HG03342 (cell line): ENCODE results near the gene MBOAT1.

Source experiments
- ATAC-seq: cut with Tn5 transposase; IDR thresholded peaks from one replicate; pipeline ENCODE4 v1.9.1; 2021; ENCODE audit warnings: mild to moderate bottlenecking, moderate library complexity; ENCODE audit not compliant: unreplicated experiment

The MBOAT1 gene

GRCh38 chr6:20112241-20112640 lies 100.0 kb downstream of the MBOAT1 start:
- no peak for ATAC-seq

GRCh38 chr6:20110478-20110877 lies 101.8 kb downstream of the MBOAT1 start:
- no peak for ATAC-seq

- ATAC-seq = no peak
Measured at GRCh38 chr6:20109526-20109925, 102.7 kb downstream of the MBOAT1 start.

- ATAC-seq = no peak
Measured at GRCh38 chr6:20105838-20106237, 106.4 kb downstream of the MBOAT1 start.

GRCh38 chr6:20104696-20105095 lies 107.6 kb downstream of the MBOAT1 start:
- no peak for ATAC-seq

GRCh38 chr6:20102397-20103073 lies 109.7 kb downstream of the MBOAT1 start:
- no peak for ATAC-seq

GRCh38 chr6:20099156-20099555 lies 113.1 kb downstream of the MBOAT1 start:
- ATAC-seq = no peak

- ATAC-seq = no peak
Measured at GRCh38 chr6:20098267-20098876, 113.9 kb downstream of the MBOAT1 start.

GRCh38 chr6:20096536-20096935 lies 115.7 kb downstream of the MBOAT1 start:
- ATAC-seq = no peak

GRCh38 chr6:20095436-20095835 lies 116.8 kb downstream of the MBOAT1 start:
- ATAC-seq = no peak

GRCh38 chr6:20092071-20092566 lies 120.2 kb downstream of the MBOAT1 start:
- ATAC-seq = peak; percentile 69

GRCh38 chr6:20086992-20087391 lies 125.3 kb downstream of the MBOAT1 start:
- no peak for ATAC-seq

- ATAC-seq = no peak
Measured at GRCh38 chr6:20085817-20086216, 126.5 kb downstream of the MBOAT1 start.

- ATAC-seq = no peak
Measured at GRCh38 chr6:20084411-20084810, 127.9 kb downstream of the MBOAT1 start.

- no peak for ATAC-seq
Measured at GRCh38 chr6:20071998-20072397, 140.3 kb downstream of the MBOAT1 start.

- no peak for ATAC-seq
Measured at GRCh38 chr6:20070047-20070446, 142.2 kb downstream of the MBOAT1 start.

- no peak for ATAC-seq
Measured at GRCh38 chr6:20069021-20069522, 143.2 kb downstream of the MBOAT1 start.

- ATAC-seq = no peak
Measured at GRCh38 chr6:20068421-20068988, 143.8 kb downstream of the MBOAT1 start.

GRCh38 chr6:20061952-20062351 lies 150.3 kb downstream of the MBOAT1 start:
- no peak for ATAC-seq

GRCh38 chr6:20060252-20060651 lies 152.0 kb downstream of the MBOAT1 start:
- no peak for ATAC-seq

- no peak for ATAC-seq
Measured at GRCh38 chr6:20058912-20059311, 153.4 kb downstream of the MBOAT1 start.
